RWPE1 (cell line): ENCODE data around the gene PIK3R1.
"Not testable (repeated sequence)": the region's sequence is repeated elsewhere in the genome, so short reads cannot be mapped to it uniquely, and the experiment has no call there.

Experiments
- CTCF ChIA-PET: fragments of 350-600 bp; sonication (Branson Sonifier 250); formaldehyde crosslinking; extraction: SDS; loops from one replicate; lab custom pipeline; 2021; lab: Yijun Ruan, JAX
- POLR2A ChIA-PET: fragments of 400-600 bp; formaldehyde crosslinking; extraction: SDS; loops from one replicate; lab custom pipeline; 2020; ENCODE audit warnings: antibody characterized with exemption; ENCODE audit not compliant: low non-redundant PET; lab: Yijun Ruan, JAX
- DNase-seq: peaks from one replicate; pipeline ENCODE4 v3.0.0; 2012; ENCODE audit warnings: low spot score
- H3K27ac ChIP-seq: fragments of 450-650 bp; 2 replicates; pipeline ENCODE4 v1.5.1; 2017
- CTCF ChIP-seq: fragments of 450-650 bp; conservative IDR thresholded peaks from 2 replicates; pipeline ENCODE4 v1.5.1; 2017; ENCODE audit warnings: low read depth, mild to moderate bottlenecking

PIK3R1 gene

GRCh38 chr5:68227532-68228160 is 12.1 kb downstream of the PIK3R1 start:
- ChIA-PET POLR2A (no interaction called here), CTCF (interaction anchor here (0.8 to 1.2 kb wide), 2 partner anchors 11 to 24 kb away, joined by 3 to 4 read pairs; no protein-coding TSS in a partner anchor)
- no peak for DNase-seq
- no peak overlapping the region for H3K27ac ChIP-seq
- no peak for TF ChIP-seq CTCF

- CTCF ChIA-PET: no interaction called here
- DNase-seq: no peak
- no peak for TF ChIP-seq CTCF
- POLR2A ChIA-PET: no interaction called here
- no peak overlapping the region for H3K27ac ChIP-seq
Measured at GRCh38 chr5:68229416-68229815, 13.9 kb downstream of the PIK3R1 start.

- DNase-seq: no peak
- CTCF ChIA-PET: interaction anchor here (0.6 kb wide), 1 partner anchor 138 kb away, joined by 3 read pairs; no protein-coding TSS in a partner anchor
- POLR2A ChIA-PET: no interaction called here
- TF ChIP-seq CTCF: no peak
- no peak overlapping the region for H3K27ac ChIP-seq
Measured at GRCh38 chr5:68230285-68230684, 14.7 kb downstream of the PIK3R1 start.

GRCh38 chr5:68231414-68232076 is 16.0 kb downstream of the PIK3R1 start:
- ChIA-PET CTCF (no interaction called here), POLR2A (no interaction called here)
- H3K27ac ChIP-seq: no peak overlapping the region

GRCh38 chr5:68232277-68232676 is 16.7 kb downstream of the PIK3R1 start:
- no peak for TF ChIP-seq CTCF
- ChIA-PET POLR2A (no interaction called here), CTCF (no interaction called here)
- no peak for DNase-seq
- no peak overlapping the region for H3K27ac ChIP-seq

More at GRCh38 chr5:68231414-68232076, 16.0 kb downstream of the PIK3R1 start:
- DNase-seq: no peak
- no peak for TF ChIP-seq CTCF

GRCh38 chr5:68233075-68233474 is 17.5 kb downstream of the PIK3R1 start:
- H3K27ac ChIP-seq: no peak overlapping the region
- no peak for DNase-seq
- TF ChIP-seq CTCF: no peak
- ChIA-PET CTCF (no interaction called here), POLR2A (no interaction called here)

- DNase-seq, POLR2A ChIA-PET, H3K27ac ChIP-seq: not testable (repeated sequence)
- CTCF ChIA-PET: interaction anchor here (0.6 to 0.7 kb wide), 3 partner anchors 11 to 854 kb away, joined by 3 read pairs; no protein-coding TSS in a partner anchor
Measured at GRCh38 chr5:68235229-68235628, 19.7 kb downstream of the PIK3R1 start.
